NCI-H1105 (cell line): Measurements from ENCODE around the gene TCEA3.
A peak's percentile ranks its signal among the peaks of the same experiment; 100 is the strongest.

Experiments
- DNase-seq: peaks from one replicate; lab custom pipeline; 2025; lab: John Stamatoyannopoulos, UW

TCEA3 gene

GRCh38 chr1:23424293-23425192 lies at the start of gene TCEA3:
Gene TCEA3 (minus strand): TSS chr1:23424748. CDS start chr1:23424633, 115 bp downstream.
- peak; percentile 59 for DNase-seq

DNA sequence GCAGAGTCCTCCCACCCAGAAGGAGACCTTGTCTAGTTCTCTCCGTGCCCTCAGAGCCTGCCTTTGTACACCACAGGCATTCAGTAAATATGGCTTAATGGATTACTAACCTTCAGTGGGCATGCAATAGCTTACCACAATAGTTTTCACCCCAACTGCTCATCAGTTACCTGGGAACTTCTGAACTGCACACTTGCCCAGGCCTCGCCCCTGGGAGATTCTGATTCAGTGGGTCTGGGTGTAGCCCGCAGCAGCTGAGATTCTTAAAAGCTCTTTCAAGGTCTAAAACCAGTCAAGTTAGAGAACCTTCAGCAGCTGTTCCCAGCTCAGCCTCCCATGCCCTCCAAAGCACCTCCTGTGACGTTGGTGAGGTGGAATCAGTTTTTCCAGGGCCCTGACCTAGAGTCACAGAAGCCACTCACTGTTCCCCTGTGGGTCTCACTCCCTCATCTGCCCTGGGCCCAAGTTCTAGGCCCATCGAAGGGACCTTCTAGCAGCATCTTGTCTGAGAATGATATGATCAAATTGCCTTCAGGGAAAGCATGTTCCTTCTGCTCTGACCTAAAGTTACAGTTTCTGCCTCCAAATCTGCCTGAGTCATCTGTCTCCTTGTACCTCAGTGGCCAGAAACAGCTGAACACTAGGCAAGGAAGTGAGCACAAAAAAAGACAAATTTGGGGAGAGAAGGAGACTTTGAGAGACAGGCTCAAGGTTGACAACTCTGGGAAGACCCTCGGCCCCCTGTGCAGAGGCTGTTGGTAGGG lies 48.7 kb upstream of the TCEA3 start:
- no peak for DNase-seq

DNA sequence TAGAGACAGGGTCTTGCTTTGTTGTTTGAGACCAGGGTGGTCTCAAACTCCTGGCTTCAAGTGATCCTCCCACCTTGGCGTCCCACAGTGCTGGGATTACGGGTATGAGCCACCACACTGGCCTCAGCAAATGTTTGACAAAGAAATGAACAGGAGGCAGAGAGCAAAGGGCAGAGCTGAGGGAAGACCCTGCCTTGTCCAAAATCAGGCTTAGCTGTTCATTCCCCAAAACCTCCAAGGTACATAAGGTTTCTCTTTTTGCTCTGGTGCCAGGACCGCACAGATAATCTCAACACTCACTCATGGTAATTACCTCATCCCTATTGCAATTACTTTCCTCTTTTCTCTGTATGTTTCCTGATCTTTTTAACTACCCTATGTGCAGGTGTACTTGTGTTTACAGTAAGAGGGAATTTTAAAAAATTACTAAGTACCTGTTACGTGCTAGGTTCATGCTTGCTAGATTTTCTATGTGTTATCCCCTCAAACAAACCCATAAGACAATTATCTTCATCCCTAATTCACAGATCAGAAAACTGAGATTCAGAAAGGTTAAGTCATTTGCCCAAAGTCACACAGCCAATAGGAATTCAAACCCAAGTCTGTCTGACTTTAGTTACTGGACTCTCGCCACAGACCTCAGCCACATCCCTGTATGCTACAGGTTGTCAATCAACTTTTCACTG lies 47.9 kb upstream of the TCEA3 start:
- no peak for DNase-seq

DNA sequence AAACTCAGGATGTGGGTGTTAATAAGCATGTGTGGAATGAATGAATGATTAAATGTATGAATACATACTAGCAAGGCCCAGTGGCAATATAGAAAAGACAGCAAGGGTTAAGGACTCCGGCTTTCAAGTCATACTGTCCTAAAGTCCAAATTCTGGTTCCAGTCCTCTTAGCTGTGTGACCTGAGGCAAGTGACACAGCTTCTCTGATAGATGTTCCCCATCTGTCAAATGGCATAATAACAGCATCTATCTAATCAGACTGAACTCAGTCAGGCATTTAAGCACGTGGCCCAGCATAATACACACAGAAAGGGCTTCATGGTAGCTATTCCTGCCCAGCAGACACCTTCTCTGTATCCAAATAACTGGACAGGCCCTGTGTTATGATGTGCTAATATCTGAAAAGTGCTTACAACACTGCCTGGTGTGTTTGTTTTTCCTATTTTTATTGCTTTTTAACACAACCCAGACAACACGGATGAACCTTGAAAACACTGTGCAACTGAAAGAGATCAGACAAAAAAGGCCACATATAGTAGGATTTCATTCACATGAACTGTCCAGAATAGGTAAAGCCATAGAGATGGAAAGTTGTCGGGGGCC lies 47.0 kb upstream of the TCEA3 start:
- DNase-seq = no peak

- DNase-seq = no peak
These were observed 45.9 kb upstream of the TCEA3 start for GRCh38 chr1:23470282-23471070.

- DNase-seq = no peak
These were observed 44.9 kb upstream of the TCEA3 start for GRCh38 chr1:23469372-23469982.

- DNase-seq = no peak
These were observed 42.0 kb upstream of the TCEA3 start for GRCh38 chr1:23466423-23466989.

DNA sequence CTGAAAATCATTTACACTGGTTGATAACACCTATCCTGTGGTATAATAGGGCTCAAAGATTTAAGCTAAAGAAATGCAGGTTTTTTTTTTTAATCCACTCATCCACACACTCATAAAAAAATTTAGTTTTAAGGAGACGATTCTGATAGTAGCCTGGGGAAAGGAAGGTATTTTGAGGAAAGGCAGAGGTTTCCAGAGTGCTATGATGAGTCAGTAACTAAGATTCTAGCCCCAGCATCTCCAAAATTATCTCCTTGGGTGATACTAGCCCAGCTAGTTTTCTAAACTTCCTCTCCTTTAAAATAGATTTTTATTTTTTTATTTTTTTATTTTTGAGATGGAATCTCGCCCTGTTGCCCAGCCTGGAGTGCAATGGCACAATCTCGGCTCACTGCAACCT lies 38.7 kb upstream of the TCEA3 start:
- DNase-seq = no peak

- no peak for DNase-seq
These were observed 38.2 kb upstream of the TCEA3 start for GRCh38 chr1:23462766-23463165.

- DNase-seq = no peak
These were observed 36.5 kb upstream of the TCEA3 start for GRCh38 chr1:23461050-23461449.

DNA sequence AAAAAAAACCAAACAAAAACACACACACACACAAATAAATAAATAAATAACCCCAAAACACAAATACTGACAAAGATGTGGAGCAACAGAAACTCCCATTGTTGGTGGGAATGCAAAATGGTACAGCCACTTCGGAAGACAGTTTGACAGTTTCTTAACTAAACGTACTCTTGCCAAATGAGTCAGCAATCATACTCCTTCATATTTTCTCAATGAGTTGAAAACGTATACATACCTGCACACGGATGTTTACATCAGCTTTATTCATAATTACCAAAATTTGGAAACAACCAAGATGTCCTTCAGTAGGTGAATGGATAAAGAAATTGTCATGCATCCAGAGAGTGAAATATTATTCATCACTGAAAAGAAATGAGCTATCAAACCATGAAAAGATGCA lies 36.0 kb upstream of the TCEA3 start:
- no peak for DNase-seq

DNA sequence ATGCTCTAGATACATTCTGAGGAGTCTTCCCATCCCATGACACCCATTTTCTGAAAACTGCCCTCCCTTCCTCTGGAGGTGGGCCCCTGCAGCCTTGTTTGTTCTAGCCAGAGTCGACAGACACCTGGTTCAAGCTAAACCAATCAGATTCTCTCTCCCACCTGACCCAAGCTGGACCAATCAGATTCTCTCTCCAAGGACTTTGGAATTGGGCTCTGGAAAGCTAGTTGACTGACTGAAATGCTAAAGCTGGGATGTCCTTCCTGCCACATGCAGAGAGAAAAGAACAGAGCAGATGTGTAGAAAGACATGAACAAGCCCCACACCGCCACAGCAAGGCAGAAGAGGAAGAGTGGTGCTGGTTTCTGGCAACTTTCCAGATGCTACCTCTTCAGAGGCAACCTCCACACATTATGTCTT lies 34.8 kb upstream of the TCEA3 start:
- no peak for DNase-seq

- no peak for DNase-seq
These were observed 31.7 kb upstream of the TCEA3 start for GRCh38 chr1:23456226-23456625.

DNA sequence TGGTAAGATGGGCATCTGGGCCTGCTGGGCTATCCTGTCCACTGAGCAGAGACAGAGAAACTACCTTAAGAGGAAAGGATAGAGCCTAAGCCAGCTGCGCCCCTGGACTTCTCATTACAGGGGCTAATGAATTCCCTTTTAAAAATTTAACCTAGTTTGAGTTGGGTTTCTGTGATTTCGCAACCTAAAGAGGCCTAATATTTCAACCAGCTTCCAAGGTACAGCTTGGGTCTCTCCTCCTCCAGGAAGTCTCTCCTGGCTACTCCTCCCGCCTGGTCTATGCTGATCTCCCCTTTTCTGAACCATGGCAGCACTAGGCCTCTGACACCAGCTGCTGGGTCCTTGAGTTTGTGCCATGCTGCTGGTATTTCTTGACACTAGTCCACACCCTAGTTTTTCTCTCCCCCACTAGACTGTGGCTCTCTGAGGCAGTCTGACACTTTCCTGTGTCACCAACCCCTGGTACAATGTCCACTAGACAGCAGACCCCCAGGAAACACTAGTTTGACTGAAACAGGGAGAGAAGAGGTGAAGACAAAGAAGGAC lies 29.0 kb upstream of the TCEA3 start:
- no peak for DNase-seq

DNA sequence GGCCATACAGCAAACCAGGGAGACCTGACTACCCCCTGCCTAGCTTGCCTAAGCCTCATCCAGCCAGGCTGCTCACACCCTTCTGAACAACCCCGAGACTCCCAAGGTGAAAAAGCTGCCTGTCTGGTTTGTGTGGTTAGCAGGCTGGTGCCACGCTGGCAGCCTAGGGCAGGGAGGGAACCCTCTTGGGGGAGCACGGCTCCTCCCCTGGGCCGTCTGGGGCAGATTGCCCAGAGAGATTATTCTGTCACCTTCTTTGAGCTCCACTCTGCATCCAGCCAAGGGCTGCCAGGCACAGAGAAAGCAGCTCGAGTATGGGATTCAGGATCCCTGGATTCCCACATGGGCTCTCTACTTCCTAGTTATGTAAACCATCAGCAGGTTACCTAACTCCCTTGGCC lies 27.5 kb upstream of the TCEA3 start:
- DNase-seq = peak; percentile 52

- no peak for DNase-seq
These were observed 26.9 kb upstream of the TCEA3 start for GRCh38 chr1:23451441-23451840.

DNA sequence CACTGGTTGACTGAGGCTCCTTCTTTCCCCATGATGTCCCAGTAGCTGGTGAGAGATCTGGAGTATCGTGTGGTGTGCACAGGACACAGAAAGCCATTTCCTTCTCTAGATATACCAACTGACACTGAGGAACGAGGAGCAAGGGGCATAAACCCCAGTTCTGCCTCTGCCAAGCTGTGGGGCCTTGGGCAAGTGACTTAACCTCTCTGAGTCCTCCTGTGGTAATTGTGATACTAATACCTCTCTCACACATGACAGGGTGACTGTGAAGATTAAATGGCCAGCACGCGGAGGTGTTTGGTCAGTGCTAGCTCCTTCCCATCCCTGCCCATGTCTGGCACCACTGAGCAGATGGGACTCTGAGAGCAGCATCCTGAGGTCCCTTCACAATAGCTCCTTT lies 26.3 kb upstream of the TCEA3 start:
- DNase-seq = no peak

GRCh38 chr1:23449958-23450357 lies 25.4 kb upstream of the TCEA3 start:
- peak; percentile 9 for DNase-seq

GRCh38 chr1:23449306-23449705 lies 24.8 kb upstream of the TCEA3 start:
- no peak for DNase-seq

DNA sequence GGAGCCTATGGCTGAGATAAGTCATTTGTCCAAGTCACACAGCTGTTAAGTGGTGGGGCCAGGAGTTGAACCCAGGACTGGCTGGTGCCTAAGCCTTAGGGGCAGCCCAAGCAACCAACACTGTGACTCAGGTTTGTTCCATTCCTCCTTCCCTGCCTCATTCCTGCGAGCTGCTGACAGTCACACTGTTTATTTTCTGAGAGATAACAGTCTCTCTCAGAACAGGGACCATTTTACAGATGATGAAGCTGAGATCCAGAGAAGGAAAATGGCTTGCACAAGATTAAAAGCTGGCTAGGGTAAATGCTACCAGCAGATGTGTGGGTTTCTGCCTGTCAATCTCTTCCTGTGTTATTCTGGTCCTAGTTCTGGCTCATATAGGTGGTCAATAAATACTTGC lies 24.3 kb upstream of the TCEA3 start:
- DNase-seq = no peak
